Progenitor cell of endocrine pancreas (in vitro differentiated cells): ENCODE measurements around the gene STAT6. TPM values are rescaled to one million over a fixed set of nuclear protein-coding genes. Genes with fewer than 3 reads are reported as not detected.

Source experiments
- DNase-seq: peaks from one replicate; pipeline ENCODE4 v3.0.0; 2021; ENCODE audit warnings: low spot score; ENCODE audit not compliant: unreplicated experiment
- H3K27ac Mint-ChIP-seq: 2 replicates; pipeline ENCODE4 v1.8.0; 2021; ENCODE audit warnings: mild to moderate bottlenecking, moderate library complexity, mixed read lengths
- H3K27me3 Mint-ChIP-seq: 2 replicates; pipeline ENCODE4 v1.8.0; 2021; ENCODE audit warnings: mixed read lengths
- H3K36me3 Mint-ChIP-seq: 2 replicates; pipeline ENCODE4 v1.8.0; 2022; ENCODE audit warnings: mixed read lengths; ENCODE audit not compliant: insufficient read depth
- H3K4me1 Mint-ChIP-seq: 2 replicates; pipeline ENCODE4 v1.8.0; 2021; ENCODE audit warnings: low read depth, mixed read lengths
- H3K4me3 Mint-ChIP-seq: 2 replicates; pipeline ENCODE4 v1.8.0; 2021; ENCODE audit warnings: low read depth, mild to moderate bottlenecking, moderate library complexity, mixed read lengths
- H3K9me3 Mint-ChIP-seq: 2 replicates; pipeline ENCODE4 v1.8.0; 2021; ENCODE audit warnings: low read depth, mixed read lengths
- total RNA-seq: library from RNA; stranded (reverse); gene quantifications from 2 replicates; pipeline ENCODE4 v1.2.1, GENCODE V29; 2021
- TF ChIP-seq, protein P1 (sequence below): fragments of 200-600 bp; sonication (generic); IDR thresholded peaks from one replicate; pipeline ENCODE4 v1.5.0; 2021; ENCODE audit warnings: antibody characterized with exemption, mild to moderate bottlenecking; ENCODE audit not compliant: unreplicated experiment

Gene STAT6
- total RNA-seq, 1 donor from 2014 or later, result 130 TPM

DNA sequence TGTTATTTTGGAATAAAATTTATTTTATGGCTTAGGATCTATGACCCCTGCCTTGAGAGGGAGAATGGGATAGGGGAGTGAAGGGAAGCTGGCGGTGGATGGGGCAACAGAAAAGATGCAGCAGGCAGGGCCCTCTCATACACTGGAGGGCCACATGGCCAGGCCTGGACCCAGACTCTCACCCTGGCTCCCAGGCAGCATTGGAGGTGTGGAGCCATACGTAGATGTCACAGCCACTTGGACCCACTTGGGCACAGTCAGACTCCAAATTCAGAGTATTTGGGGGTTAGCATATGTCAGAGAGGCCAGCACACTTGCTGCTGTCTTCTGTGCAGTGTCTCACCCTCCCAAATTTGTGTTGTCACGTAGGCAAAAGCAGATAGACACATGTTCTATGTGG lies 15.7 kb downstream of the STAT6 start:
- H3K27ac Mint-ChIP-seq, result no peak overlapping the region

DNA sequence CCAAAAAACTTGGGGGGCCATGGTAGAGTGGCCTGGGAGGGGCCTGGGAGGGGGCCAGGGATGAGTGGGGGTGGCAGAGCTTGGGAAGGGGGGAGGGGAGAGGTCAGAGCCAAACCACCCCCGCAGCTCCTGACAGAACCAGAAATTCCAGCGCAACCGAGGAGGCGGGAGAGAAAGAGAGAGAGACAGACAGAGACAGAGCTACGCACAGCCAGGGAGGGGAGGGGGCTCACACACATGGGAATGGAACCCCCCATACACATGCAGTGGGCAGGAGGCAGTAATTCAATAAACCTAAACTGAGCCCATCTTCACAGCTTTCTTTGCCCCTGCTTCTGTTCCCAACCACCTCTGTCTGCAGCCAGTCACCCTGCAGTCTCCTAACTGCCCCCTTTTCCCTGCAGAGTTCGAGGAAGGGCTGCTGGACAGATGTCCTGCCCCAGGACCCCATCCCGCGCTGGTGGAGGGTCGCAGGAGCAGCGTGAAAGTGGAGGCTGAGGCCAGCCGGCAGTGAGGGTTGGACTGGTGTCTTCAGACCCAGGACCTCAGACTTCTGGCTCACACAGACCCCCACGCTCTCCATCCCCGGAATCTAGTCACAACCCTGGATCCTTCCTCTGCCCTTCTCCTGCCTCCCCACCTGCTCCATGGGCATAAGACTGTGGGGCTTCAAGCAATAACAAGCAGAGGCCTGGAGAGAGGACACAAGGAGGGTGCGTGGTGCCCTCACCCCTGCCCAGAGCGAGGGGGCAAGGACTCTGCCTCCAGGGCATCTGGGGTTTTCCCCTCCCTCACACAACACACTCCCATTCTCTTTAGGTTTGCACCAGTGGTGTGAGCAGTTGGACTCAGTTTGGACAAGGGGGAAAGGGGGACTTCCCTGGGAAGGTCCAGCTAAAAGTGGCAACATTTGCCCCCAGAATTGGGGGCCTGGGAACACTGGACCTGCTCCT lies 16.7 kb downstream of the STAT6 start:
- Mint-ChIP-seq H3K4me3 (no peak overlapping the region), H3K27ac (no peak overlapping the region), H3K4me1 (peaks cover 12% of the 10 kb centered on the region), H3K27me3 (no peaks in the 10 kb centered on the region), H3K36me3 (peaks cover 11% of the 10 kb centered on the region), H3K9me3 (no peaks in the 10 kb centered on the region)
- TF ChIP-seq, protein P1, sequence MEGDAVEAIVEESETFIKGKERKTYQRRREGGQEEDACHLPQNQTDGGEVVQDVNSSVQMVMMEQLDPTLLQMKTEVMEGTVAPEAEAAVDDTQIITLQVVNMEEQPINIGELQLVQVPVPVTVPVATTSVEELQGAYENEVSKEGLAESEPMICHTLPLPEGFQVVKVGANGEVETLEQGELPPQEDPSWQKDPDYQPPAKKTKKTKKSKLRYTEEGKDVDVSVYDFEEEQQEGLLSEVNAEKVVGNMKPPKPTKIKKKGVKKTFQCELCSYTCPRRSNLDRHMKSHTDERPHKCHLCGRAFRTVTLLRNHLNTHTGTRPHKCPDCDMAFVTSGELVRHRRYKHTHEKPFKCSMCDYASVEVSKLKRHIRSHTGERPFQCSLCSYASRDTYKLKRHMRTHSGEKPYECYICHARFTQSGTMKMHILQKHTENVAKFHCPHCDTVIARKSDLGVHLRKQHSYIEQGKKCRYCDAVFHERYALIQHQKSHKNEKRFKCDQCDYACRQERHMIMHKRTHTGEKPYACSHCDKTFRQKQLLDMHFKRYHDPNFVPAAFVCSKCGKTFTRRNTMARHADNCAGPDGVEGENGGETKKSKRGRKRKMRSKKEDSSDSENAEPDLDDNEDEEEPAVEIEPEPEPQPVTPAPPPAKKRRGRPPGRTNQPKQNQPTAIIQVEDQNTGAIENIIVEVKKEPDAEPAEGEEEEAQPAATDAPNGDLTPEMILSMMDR, result no peak
- DNase-seq, result no peak

More for the DNA sequence above, 15.7 kb downstream of the STAT6 start:
- Mint-ChIP-seq H3K27me3 (no peaks in the 10 kb centered on the region), H3K9me3 (no peaks in the 10 kb centered on the region), H3K4me1 (peaks cover 8% of the 10 kb centered on the region), H3K4me3 (no peak overlapping the region), H3K36me3 (peaks cover 11% of the 10 kb centered on the region)
- no peak for DNase-seq
- TF ChIP-seq, protein P1, result no peak

GRCh38 chr12:57093415-57094207 lies 17.6 kb downstream of the STAT6 start:
- H3K9me3 Mint-ChIP-seq, result no peaks in the 10 kb centered on the region
- H3K36me3 Mint-ChIP-seq, result peaks cover 11% of the 10 kb centered on the region

GRCh38 chr12:57092876-57093414 lies 18.2 kb downstream of the STAT6 start:
- no peak for DNase-seq
- Mint-ChIP-seq H3K36me3 (peaks cover 11% of the 10 kb centered on the region), H3K27ac (peak overlapping the region; percentile 20), H3K27me3 (no peaks in the 10 kb centered on the region), H3K4me1 (peaks cover 16% of the 10 kb centered on the region), H3K4me3 (no peak overlapping the region), H3K9me3 (no peaks in the 10 kb centered on the region)
- TF ChIP-seq, protein P1, result no peak

More at GRCh38 chr12:57093415-57094207, 17.6 kb downstream of the STAT6 start:
- Mint-ChIP-seq H3K4me3 (no peak overlapping the region), H3K4me1 (peaks cover 12% of the 10 kb centered on the region), H3K27me3 (no peaks in the 10 kb centered on the region), H3K27ac (no peak overlapping the region)
- peak; percentile 54 for DNase-seq
- TF ChIP-seq, protein P1, result peak; percentile 67

GRCh38 chr12:57092529-57092862 lies 18.7 kb downstream of the STAT6 start:
- Mint-ChIP-seq H3K27me3 (no peaks in the 10 kb centered on the region), H3K36me3 (peaks cover 10% of the 10 kb centered on the region), H3K27ac (peak overlapping the region; percentile 20), H3K9me3 (no peaks in the 10 kb centered on the region), H3K4me3 (no peak overlapping the region), H3K4me1 (peaks cover 19% of the 10 kb centered on the region)
- TF ChIP-seq, protein P1, result no peak
- no peak for DNase-seq
